IPS-18c (cell line): ENCODE results near the gene SUGCT.

Source experiments
- H3K4me3 ChIP-seq: 2 replicates; pipeline ENCODE4 v1.7.0; 2013; ENCODE audit warnings: low read depth, mild to moderate bottlenecking, low read length, moderate library complexity; ENCODE audit not compliant: insufficient read depth
- H3K9me3 ChIP-seq: one replicate; pipeline ENCODE4 v1.6.1; 2013; ENCODE audit warnings: mild to moderate bottlenecking, low read length, moderate library complexity; ENCODE audit not compliant: control insufficient read depth, insufficient read depth

SUGCT gene

DNA sequence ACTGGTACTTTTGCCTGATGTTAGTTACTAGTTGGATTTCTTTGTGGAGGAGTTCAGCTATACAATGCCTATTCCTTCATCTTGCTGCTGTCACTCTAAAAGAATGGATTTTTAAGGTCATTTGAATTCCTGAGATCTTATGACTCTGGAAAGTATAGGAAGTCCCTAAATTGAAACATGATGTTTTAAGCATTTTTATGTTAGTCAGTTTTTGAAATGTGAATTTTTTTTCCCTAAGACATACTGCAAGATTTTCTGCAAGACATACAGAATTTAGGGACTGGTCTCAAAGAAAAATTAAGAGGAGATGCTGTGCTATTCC, 355.8 kb downstream of the SUGCT start:
- Histone ChIP-seq H3K4me3 (no peak overlapping the region), H3K9me3 (no peaks in the 10 kb centered on the region)

DNA sequence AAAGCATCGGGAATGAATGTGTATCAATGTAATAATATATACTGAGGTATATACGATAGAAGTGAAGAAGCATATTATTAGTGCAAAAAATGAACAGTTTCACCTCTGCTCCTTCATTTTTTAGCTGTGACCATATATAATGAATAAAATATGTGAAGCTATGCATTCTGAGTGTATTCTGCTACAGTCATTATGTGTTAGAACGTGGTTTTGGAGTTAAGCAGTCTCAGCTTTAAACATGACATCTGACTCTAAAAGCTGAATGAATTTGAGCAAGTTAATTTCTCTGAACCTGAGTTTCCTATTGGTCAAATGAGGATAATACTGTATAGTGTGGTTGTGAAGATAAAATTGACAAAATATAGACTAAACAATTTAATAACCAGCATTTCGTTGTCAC, 358.1 kb downstream of the SUGCT start:
- Histone ChIP-seq H3K9me3 (no peaks in the 10 kb centered on the region), H3K4me3 (no peak overlapping the region)

DNA sequence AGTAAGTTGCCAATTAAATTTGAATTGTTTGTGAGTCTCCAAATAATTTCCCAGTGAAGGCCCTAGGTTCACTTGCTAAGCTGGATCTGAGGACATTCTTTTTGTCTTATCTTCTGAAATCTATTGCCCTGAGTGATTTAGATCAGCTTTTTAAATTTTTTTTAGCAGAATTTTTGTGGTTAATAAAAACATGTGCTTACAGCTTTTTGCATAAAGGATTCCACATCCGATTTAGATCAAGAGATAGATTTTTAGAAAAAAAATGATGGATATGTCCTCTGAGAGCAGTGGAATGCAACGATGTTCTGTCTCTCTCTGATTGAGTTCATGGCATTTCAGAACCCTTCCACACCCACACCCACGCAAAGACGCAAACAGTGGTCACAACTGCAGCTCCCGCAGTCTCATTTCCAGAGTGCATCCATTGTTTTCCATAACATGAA, 358.8 kb downstream of the SUGCT start:
- H3K9me3 ChIP-seq, result no peaks in the 10 kb centered on the region
- H3K4me3 ChIP-seq, result no peak overlapping the region

DNA sequence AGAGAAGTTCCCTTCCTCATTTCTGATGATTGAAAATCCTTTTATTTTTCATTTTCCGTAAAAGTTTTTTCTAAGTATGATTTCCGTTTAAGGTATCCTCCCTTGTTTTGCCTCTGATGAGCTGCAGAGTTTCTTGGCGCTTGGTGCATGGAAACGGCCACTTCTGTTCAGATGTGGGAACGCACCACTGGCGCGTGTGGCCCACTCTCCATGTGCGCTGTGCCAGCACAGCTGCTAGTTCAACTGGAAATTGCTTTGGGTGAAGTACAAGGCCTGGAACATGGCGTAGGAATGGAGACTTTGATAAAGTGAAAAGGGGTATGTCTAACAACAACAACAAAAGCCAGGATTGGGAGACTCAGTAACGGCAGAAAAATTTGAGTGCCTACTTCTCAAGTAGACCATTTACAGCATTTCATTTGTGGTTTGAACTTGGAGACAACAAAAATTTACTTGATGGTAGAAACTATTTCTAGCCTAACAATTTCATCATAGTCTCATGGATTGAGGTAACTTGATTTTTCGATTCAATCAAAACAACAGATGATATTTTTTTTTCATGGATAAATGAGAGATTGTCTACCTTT, 364.2 kb downstream of the SUGCT start:
- H3K4me3 ChIP-seq, result no peak overlapping the region
- no peaks in the 10 kb centered on the region for H3K9me3 ChIP-seq

DNA sequence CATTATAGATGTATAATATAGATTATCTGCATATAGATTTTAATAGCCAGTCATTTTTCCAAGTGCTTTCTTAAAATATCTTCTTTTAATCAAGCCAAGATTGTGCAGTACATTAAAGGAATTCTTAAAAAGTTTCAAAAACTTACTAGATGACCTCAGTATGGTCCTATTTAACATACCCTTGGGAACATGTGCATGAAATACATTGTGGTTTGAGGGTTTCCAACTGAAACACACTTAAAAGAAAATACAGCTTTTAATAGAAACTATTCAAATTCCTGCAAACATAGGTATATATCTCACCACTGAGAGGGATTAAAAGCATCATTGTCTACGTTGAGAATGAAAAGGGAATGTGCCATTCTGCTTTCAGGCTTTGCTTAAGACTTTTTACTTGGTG, 364.9 kb downstream of the SUGCT start:
- no peaks in the 10 kb centered on the region for H3K9me3 ChIP-seq
- no peak overlapping the region for H3K4me3 ChIP-seq

DNA sequence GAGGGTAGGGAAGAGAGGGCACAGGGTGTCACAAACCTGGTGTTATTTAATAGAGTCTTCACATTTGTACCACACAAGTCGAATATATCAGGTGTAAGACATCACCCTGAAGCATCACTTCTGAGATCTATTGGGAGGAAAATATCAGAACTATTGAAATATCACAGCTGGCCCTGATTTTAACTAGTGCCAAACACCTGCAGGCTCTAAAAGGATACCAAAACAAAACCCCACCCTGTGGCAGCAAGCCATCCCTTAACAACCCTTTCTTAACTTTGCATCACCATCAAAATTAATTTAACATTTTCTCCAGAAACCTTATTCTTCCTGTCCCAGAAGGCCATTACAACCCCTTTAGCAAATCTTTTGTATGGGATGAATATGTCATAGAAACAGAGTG, 365.4 kb downstream of the SUGCT start:
- Histone ChIP-seq H3K9me3 (no peaks in the 10 kb centered on the region), H3K4me3 (no peak overlapping the region)

DNA sequence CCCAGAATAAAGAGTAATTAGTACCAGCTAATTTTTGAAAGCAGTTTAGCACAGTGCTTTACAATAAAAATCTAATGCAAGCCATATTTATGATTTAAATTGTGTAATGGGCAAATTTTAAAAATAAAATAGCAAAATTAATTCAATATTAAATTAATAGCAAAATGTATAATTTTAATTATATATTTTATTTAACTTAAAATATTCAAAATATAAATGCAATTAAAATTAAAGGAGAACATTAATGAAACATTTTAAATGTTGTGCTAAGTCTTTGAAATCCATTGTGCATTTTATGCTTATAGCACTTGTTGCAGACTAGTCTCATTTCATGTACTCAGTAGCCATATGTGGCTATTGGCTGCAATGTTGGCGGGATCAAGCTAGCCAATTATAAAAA, 367.6 kb downstream of the SUGCT start:
- Histone ChIP-seq H3K4me3 (no peak overlapping the region), H3K9me3 (no peaks in the 10 kb centered on the region)

DNA sequence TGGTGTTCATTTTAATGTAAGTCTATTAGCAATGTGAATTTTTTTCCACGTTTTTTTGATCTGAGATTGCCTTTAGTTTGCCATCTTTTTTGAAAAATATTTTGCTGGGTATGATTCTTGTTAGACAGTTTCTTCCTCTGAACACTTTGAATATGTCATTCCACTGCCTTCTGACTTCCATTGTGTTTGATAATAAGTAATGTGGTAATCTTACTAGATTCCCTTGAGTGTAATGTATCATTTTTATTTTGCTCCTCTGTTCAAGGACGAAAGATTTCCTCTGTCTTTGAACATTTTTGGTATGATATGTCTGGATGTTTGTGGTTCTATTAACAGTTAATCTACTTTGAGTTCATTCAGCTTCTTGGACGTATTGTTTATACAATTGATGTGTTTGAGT, 371.4 kb downstream of the SUGCT start:
- Histone ChIP-seq H3K4me3 (no peak overlapping the region), H3K9me3 (no peaks in the 10 kb centered on the region)

DNA sequence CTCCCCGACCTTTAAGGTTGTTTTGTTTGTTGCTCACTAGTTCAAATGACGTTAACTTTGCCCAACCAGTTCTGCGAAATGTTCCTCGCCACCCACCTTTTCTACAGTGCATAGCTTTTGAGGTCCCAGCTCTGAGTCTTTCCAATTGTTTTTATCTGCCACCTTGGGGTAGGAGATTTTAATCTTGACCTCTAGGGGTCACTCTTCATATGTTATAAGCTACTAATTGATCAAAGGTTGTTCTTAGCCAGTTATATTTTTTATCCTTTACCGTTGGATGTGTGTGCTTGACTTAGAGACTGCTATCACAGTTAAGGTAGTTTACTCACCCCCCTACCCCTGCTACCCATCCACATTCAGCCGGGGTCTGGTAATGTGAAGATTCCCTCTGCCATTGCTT, 372.4 kb downstream of the SUGCT start:
- no peak overlapping the region for H3K4me3 ChIP-seq
- no peaks in the 10 kb centered on the region for H3K9me3 ChIP-seq

DNA sequence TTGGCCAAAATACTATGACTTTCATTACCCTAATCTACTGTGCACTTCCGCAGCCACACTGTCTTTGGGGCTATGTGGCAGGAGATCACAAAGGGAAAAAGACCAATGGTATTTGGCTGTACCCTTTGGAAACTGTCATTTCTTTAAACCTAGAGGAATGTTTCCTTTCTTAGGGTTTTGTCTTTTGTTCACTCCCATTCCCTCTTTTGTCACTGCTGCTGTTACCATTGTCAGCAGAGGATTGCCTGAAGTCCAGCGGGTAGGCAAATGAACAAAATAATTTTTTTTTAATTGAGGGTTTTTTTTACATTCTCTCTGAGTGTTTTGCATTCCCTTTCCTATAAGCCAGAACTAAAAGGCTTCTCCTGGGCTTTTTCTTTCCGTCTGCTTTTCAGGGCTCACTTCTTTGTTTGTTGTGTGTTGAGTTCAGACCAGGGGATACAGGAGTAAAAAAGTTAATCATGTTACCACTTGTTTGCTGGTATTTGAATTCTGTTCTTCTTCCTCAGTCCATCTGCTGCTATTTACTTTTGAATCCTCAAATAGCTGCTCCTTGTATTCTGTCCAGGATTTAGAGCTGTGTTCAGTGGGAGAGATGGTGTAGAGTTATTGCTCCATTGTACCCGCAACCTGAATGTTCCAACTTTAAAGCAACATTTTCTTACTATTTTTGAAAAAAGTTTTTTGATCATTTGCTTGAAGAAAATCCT, 374.6 kb downstream of the SUGCT start:
- no peak overlapping the region for H3K4me3 ChIP-seq
- H3K9me3 ChIP-seq, result no peaks in the 10 kb centered on the region

DNA sequence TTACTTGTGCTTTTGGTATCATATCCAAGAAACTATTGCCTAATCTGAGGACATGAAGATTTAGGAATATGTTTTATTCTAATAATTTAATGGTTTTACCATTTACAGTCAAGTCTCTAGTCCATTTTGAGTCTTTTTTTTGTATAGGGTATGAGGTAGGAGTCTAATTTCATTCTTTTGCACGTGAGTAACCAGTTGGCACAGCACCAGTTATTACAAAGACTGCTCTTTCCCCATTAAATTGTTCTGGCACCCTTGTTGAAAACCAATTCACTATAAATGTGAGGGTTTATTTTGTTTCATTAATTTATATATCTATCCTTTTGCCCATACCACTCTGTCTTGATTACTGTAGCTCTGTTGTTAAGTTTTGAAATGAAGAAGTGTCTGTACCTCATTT, 381.6 kb downstream of the SUGCT start:
- no peak overlapping the region for H3K4me3 ChIP-seq
- no peaks in the 10 kb centered on the region for H3K9me3 ChIP-seq

DNA sequence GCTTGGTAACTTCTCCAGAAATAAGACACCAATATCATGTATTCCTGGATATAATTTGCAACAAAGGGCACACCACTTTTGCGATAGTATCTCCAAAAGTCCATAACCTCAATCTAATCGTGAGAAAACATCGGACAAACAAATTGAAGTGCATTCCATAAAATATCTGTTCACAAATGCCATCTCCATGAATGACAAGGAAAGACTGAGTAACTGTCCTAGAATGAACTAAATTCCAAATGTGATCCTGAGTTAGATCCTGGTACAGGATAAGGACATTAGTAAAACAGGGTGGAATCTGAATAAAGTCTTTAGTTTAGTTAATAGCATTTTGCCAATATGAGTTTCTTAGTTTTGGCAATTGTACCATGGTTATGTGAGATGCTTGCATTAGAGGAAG, 384.2 kb downstream of the SUGCT start:
- Histone ChIP-seq H3K9me3 (no peaks in the 10 kb centered on the region), H3K4me3 (no peak overlapping the region)

DNA sequence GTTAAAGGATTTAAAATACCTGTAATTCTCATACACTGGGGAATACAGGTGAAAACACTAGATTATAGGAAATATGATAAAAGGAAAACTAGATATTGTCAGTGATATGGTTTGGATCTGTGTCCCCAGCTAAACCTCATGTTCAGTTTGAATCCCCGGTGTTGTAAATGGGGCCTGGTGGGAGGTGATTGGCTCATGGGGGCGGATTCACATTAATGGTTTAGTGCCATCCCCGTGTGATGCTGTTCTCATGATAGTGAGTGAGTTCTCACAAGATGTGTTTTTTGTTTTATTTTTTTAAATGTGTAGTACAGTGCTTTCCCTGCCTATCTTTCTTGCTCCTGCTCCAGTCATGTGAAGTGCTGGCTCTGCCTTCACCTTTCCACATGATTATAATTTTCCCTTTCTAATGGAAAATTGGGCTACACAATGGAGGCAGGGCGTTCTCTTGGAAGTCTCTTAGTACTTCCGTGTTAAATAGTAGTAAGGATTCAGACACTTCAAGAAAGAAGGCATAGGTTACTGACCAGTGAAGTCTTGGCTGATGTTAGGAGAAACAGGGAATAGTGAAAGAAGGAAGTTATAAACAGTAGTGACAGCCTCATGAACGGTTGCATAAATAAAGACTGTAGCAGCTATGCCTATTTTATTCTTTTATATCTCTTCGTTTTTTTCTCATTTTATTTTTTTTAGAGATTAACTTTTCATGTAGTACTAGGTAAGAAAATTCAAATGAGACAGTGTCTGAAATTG, 386.4 kb downstream of the SUGCT start:
- Histone ChIP-seq H3K4me3 (no peak overlapping the region), H3K9me3 (no peaks in the 10 kb centered on the region)

DNA sequence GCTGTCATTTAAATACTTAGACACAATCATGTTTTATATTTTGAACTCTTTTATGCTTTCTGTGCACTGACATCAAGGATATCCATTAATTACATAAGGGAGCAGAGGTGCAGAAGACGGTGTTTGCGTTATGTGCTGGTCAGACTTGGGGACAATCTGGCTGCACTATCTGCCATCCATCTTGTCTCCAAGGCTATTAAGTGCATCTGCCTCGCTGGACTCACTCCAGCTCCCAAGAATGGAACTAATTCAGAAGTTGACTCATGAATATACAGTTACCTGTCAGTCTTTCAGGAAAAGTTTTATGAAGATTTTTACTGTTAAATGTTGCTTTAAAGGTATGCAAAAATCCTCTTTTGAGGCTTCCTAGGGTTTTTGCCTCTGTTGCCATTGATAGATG, 391.0 kb downstream of the SUGCT start:
- no peak overlapping the region for H3K4me3 ChIP-seq

DNA sequence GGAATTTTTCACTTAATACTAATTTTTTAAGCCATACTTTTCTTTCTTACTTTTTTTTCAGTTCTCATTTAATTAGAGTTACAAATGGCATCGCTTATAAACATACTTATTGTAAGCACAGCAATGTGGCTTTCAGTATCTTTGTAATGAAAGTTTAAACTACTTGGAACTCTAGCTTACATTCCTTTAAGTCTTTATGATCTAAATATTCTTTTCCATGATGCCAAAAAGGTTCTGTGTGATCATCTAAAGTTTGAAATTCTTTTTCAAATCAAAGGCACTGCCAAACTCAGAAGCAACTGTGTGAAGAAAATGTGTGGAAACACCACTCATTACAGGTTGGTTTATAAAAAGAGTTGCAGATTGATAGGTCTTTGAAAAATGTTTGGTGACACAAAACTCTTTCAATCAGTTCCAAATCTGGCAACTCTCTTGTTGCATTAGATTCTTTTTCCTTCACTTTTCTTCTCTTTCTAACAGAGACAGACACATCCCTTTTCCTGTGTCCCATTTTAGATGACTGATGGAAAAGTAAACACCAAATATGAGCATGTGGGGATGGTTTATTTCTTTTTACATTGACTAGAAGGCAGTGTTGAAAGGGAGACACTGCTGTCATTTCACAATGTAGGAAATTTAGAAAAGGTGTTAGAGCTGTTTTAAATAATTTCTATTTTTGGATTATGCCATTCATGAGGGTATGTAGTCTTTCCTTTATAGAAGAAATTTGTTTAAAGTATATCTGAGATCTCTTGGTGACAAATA, 392.3 kb downstream of the SUGCT start:
- Histone ChIP-seq H3K9me3 (no peaks in the 10 kb centered on the region), H3K4me3 (no peak overlapping the region)

More for the DNA sequence above, 391.0 kb downstream of the SUGCT start:
- H3K9me3 ChIP-seq, result no peaks in the 10 kb centered on the region

DNA sequence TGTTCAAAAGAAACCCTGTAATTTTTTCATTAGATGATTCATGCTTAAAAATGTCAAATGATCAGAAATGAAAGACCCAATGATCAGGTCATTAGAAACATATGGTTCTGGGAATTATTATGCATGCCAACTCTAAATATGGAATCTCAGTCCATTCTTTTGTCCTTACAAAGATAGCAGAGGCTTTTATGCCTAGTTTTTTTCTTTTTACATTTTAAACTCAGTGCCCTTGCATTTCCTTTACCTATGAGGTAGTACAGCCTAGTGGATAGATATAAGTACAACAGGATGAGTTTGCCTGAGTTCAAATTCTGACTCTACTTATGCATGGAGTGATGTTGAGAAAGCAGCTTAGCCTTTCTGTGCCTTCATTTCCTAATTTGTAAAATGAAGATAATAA, 392.9 kb downstream of the SUGCT start:
- H3K9me3 ChIP-seq, result no peaks in the 10 kb centered on the region
- no peak overlapping the region for H3K4me3 ChIP-seq

DNA sequence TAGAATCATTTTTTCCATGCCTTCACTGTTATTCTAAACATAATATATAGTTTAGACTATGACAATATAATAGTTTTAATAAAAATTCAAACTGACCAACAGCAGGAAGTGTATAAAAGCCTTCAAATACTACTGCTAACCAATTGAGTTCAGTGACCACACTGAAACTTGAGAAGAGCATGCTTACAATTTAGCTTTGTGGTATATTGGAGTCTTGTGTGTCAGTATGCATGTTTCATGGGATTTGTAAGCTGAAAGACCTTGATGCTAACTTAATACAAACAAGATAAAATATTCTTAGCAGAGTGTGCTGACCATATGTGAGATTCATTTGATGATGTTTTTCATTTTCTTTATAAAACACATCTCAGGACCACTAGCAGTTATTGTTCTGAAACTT, 395.5 kb downstream of the SUGCT start:
- no peak overlapping the region for H3K4me3 ChIP-seq

DNA sequence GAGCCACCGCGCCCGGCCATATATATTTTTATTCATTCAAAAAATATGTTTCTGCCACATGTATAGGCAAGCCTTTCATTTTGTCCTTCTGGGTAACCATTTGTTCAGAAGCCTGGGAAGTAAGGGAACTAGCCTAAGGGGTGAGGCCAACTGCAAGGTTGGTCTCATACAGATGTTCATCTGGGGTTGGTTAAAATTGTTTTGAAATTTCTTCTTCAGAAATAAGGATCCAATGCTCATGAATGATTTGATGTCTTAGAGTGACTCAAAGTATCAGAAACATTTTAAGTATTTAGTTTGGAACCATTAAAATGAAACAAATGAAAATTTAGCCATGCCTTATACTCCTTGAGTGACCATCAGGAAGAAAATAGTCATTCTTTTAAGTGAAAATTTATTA, 397.2 kb downstream of the SUGCT start:
- Histone ChIP-seq H3K9me3 (no peaks in the 10 kb centered on the region), H3K4me3 (no peak overlapping the region)

More for the DNA sequence above, 395.5 kb downstream of the SUGCT start:
- no peaks in the 10 kb centered on the region for H3K9me3 ChIP-seq
